GM23338 (cell line): ENCODE data around the gene GPR55. TPM values are rescaled to one million over a fixed set of nuclear protein-coding genes. Genes with fewer than 3 reads are reported as not detected.
A peak's percentile ranks its signal among the peaks of the same experiment; 100 is the strongest.

Experiments
- ATAC-seq: fragments of 200-7000 bp; cut with Tn5 transposase; 3 replicates; pipeline ENCODE4 v1.9.1; 2020
- DNase-seq: peaks from one replicate; pipeline ENCODE4 v3.0.0-alpha.2; 2015; ENCODE audit warnings: low spot score
- H2AFZ ChIP-seq: fragments of 200-600 bp; sonication (generic); 2 replicates; pipeline ENCODE4 v1.8.0; 2016; ENCODE audit warnings: antibody characterized with exemption, mild to moderate bottlenecking, moderate library complexity
- H3F3A ChIP-seq: fragments of 200-600 bp; sonication (generic); replicated peaks from 2 replicates; pipeline ENCODE4 v1.8.0; 2017; ENCODE audit warnings: antibody characterized with exemption, mixed run types, low read depth
- H3K27ac ChIP-seq: fragments of 200-600 bp; sonication (generic); 2 replicates; pipeline ENCODE4 v1.6.1; 2016; ENCODE audit warnings: low read depth
- H3K27me3 ChIP-seq: fragments of 200-600 bp; sonication (generic); 2 replicates; pipeline ENCODE4 v1.8.0; 2016; ENCODE audit warnings: mild to moderate bottlenecking, mixed run types, moderate library complexity; ENCODE audit not compliant: insufficient read depth
- H3K36me3 ChIP-seq: fragments of 200-600 bp; sonication (generic); 2 replicates; pipeline ENCODE4 v1.8.0; 2016; ENCODE audit warnings: mild to moderate bottlenecking; ENCODE audit not compliant: insufficient read depth
- H3K4me1 ChIP-seq: fragments of 200-600 bp; sonication (generic); 2 replicates; pipeline ENCODE4 v1.8.0; 2016; ENCODE audit warnings: mild to moderate bottlenecking, moderate library complexity; ENCODE audit not compliant: insufficient read depth
- H3K4me2 ChIP-seq: fragments of 200-600 bp; sonication (generic); 2 replicates; pipeline ENCODE4 v1.7.1; 2017; ENCODE audit warnings: mixed run types
- H3K4me3 ChIP-seq: fragments of 200-600 bp; sonication (generic); 2 replicates; pipeline ENCODE4 v1.6.1; 2016; ENCODE audit warnings: mixed run types
- H3K79me2 ChIP-seq: fragments of 200-600 bp; sonication (generic); replicated peaks from 2 replicates; pipeline ENCODE4 v1.8.0; 2017; ENCODE audit warnings: mild to moderate bottlenecking; ENCODE audit not compliant: insufficient read depth
- H3K9me2 ChIP-seq: fragments of 200-600 bp; sonication (generic); 2 replicates; pipeline ENCODE4 v1.8.0; 2017; ENCODE audit not compliant: insufficient read depth
- H4K20me1 ChIP-seq: fragments of 200-600 bp; sonication (generic); replicated peaks from 2 replicates; pipeline ENCODE4 v1.8.0; 2017; ENCODE audit warnings: mild to moderate bottlenecking; ENCODE audit not compliant: insufficient read depth
- H3K27ac Mint-ChIP-seq: 2 replicates; pipeline ENCODE4 v1.8.0; 2020; ENCODE audit warnings: inconsistent platforms, mild to moderate bottlenecking, moderate library complexity, mixed read lengths
- H3K27me3 Mint-ChIP-seq: 3 replicates; pipeline ENCODE4 v1.8.0; 2022; ENCODE audit warnings: low read depth, mild to moderate bottlenecking, moderate library complexity, mixed read lengths, inconsistent platforms; ENCODE audit not compliant: insufficient read depth, poor library complexity
- H3K36me3 Mint-ChIP-seq: 3 replicates; pipeline ENCODE4 v1.8.0; 2021; ENCODE audit warnings: low read depth, mild to moderate bottlenecking, inconsistent platforms, moderate library complexity, mixed read lengths
- H3K4me1 Mint-ChIP-seq: 3 replicates; pipeline ENCODE4 v1.8.0; 2020; ENCODE audit warnings: mild to moderate bottlenecking, inconsistent platforms, mixed read lengths
- H3K4me3 Mint-ChIP-seq: 3 replicates; pipeline ENCODE4 v1.8.0; 2021; ENCODE audit warnings: moderate library complexity, mild to moderate bottlenecking, inconsistent platforms, mixed read lengths
- H3K9me3 Mint-ChIP-seq: 3 replicates; pipeline ENCODE4 v1.8.0; 2020; ENCODE audit warnings: moderate library complexity, mild to moderate bottlenecking, inconsistent platforms, mixed read lengths
- EZH2 ChIP-seq: fragments of 200-600 bp; sonication (generic); IDR thresholded peaks from one replicate; pipeline ENCODE4 v1.8.0; 2017; ENCODE audit warnings: antibody characterized with exemption, mild to moderate bottlenecking, low read depth; ENCODE audit not compliant: unreplicated experiment
- JUNB ChIP-seq: IDR thresholded peaks from one replicate; pipeline ENCODE4 v1.6.1; 2016; ENCODE audit warnings: antibody characterized with exemption; ENCODE audit not compliant: unreplicated experiment
- POLR2AphosphoS5 ChIP-seq: IDR thresholded peaks from 2 replicates; pipeline ENCODE4 v1.6.1; 2016; ENCODE audit warnings: antibody characterized with exemption, low read depth
- STAT1 ChIP-seq: IDR thresholded peaks from one replicate; pipeline ENCODE4 v1.6.1; 2016; ENCODE audit warnings: antibody characterized with exemption; ENCODE audit not compliant: unreplicated experiment
- ZNF114 ChIP-seq: fragments of 250-450 bp; sonication (Bioruptor Pico); IDR thresholded peaks from 2 replicates; pipeline ENCODE4 v1.5.0; 2020; ENCODE audit warnings: mild to moderate bottlenecking, moderate library complexity
- ZNF331 ChIP-seq: fragments of 250-450 bp; sonication (Bioruptor Pico); IDR thresholded peaks from 2 replicates; pipeline ENCODE4 v1.5.0; 2020; ENCODE audit warnings: low read depth, mild to moderate bottlenecking, moderate library complexity
- polyA plus RNA-seq: library from polyadenylated mRNA; unstranded; fragments of >200 nt; fragmentation: Nextera tagmentation; extraction: Ambion mirVana; gene quantifications from 2 replicates; pipeline ENCODE4 v1.2.1, GENCODE V29; 2016
- total RNA-seq: library from RNA; depleted of rRNA; stranded (reverse); fragments of >200 nt; shearing (Covaris generic); gene quantifications from 2 replicates; pipeline ENCODE4 v1.2.3, GENCODE V29; 2014
- TF ChIP-seq, protein P1 (sequence below), 2 experiments: fragments of 200-600 bp in 1 of 2; sonication (generic) in 1 of 2; conservative IDR thresholded peaks; 2 replicates each; pipeline versions ENCODE4 v1.5.1 to v1.6.1; 2016 to 2017; ENCODE audit warnings: antibody characterized with exemption in 2 of 2, low read depth in 2 of 2, mild to moderate bottlenecking in 2 of 2, moderate library complexity in 1 of 2
- TF ChIP-seq, protein P2 (sequence below): IDR thresholded peaks from one replicate; pipeline ENCODE4 v1.6.1; 2018; ENCODE audit warnings: antibody characterized with exemption; ENCODE audit not compliant: unreplicated experiment

The GPR55 gene
- total and polyA plus RNA-seq, 2 experiments from 2014 or later = not detected

DNA sequence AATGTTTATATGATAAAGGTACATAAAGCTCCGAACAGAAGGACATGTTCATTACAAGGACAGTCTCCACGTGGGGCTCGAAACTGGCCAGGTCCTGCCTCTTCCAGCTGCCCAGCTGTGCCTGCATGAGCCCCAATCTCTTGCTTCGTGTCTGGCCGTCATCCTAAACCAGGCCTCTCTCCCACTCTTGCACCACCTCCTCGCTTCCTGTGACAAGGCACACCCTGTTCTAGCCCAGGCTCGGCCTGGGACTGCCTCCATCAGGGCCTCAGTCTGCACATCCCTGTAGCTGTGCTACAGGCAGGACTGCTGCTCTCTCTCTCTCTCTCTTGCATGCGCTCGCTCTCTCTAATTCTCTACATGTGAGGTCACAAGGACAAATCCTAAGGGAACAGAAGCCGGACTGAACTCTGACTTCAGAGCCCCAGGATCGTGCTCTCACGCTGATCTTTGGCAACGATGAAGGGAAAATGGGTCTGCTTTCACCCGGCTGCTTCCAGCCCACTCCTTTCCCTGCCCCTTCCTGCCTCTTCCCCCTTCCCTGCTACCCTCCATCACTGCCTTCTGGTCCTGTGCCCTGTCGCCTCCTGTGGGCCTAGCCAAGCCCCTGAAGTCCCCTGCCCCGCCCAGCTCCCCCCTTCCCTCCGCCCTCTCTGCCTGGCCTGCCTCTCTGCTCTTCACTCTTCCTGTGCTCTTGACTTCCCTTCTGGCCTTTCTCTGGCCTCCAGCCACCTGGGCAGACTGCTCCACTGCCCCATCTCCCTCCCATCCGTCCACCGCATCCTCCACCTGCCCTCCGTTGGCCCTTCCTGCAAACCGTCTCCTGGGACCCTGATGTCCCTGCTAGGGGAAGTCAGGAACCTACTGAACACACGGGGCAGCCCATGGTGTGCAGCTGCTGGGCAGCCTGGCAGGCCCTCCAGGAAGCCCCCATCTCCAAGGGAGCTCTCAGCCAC, 7.8 kb upstream of the GPR55 start:
- no peak overlapping the region for H3K4me3 Mint-ChIP-seq
- no peaks in the 10 kb centered on the region for H3K4me1 ChIP-seq
- no peak overlapping the region for H3K4me3 ChIP-seq
- peaks cover 5% of the 10 kb centered on the region for H3K27me3 Mint-ChIP-seq
- H3K36me3 ChIP-seq = 0 out of 2 replicates have a peak, but pooled peaks cover 3% of the 10 kb centered on the region
- peaks cover 19% of the 10 kb centered on the region for H3K4me1 Mint-ChIP-seq
- H3K4me2 ChIP-seq = no peak overlapping the region
- peaks cover 2% of the 10 kb centered on the region; the same call in 1 of the 2 replicates for H3K9me2 ChIP-seq
- ATAC-seq (peak; percentile 55), DNase-seq (no peak)
- H3K27ac Mint-ChIP-seq = no peak overlapping the region
- no peaks in the 10 kb centered on the region for H3F3A ChIP-seq
- no peaks in the 10 kb centered on the region for H4K20me1 ChIP-seq
- no peaks in the 10 kb centered on the region for H3K79me2 ChIP-seq
- TF ChIP-seq ZNF114 (CRISPR knock-in tag) = no peak
- TF ChIP-seq ZNF331 = no peak
- no peak for TF ChIP-seq POLR2AphosphoS5
- TF ChIP-seq STAT1 = no peak
- TF ChIP-seq, protein P1, sequence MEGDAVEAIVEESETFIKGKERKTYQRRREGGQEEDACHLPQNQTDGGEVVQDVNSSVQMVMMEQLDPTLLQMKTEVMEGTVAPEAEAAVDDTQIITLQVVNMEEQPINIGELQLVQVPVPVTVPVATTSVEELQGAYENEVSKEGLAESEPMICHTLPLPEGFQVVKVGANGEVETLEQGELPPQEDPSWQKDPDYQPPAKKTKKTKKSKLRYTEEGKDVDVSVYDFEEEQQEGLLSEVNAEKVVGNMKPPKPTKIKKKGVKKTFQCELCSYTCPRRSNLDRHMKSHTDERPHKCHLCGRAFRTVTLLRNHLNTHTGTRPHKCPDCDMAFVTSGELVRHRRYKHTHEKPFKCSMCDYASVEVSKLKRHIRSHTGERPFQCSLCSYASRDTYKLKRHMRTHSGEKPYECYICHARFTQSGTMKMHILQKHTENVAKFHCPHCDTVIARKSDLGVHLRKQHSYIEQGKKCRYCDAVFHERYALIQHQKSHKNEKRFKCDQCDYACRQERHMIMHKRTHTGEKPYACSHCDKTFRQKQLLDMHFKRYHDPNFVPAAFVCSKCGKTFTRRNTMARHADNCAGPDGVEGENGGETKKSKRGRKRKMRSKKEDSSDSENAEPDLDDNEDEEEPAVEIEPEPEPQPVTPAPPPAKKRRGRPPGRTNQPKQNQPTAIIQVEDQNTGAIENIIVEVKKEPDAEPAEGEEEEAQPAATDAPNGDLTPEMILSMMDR (conservative IDR thresholded peaks at IDR 0.05; ENCODE audit: low read depth in 2 of 2) = no peak
- peaks cover 24% of the 10 kb centered on the region for H3K9me3 Mint-ChIP-seq
- H3K27me3 ChIP-seq = no peaks in the 10 kb centered on the region
- H3K27ac ChIP-seq = no peak overlapping the region
- H2AFZ ChIP-seq = peak overlapping the region; percentile 81; the same call in 1 of the 2 replicates
- peaks cover 13% of the 10 kb centered on the region; the same call in 2 of the 3 replicates for H3K36me3 Mint-ChIP-seq

DNA sequence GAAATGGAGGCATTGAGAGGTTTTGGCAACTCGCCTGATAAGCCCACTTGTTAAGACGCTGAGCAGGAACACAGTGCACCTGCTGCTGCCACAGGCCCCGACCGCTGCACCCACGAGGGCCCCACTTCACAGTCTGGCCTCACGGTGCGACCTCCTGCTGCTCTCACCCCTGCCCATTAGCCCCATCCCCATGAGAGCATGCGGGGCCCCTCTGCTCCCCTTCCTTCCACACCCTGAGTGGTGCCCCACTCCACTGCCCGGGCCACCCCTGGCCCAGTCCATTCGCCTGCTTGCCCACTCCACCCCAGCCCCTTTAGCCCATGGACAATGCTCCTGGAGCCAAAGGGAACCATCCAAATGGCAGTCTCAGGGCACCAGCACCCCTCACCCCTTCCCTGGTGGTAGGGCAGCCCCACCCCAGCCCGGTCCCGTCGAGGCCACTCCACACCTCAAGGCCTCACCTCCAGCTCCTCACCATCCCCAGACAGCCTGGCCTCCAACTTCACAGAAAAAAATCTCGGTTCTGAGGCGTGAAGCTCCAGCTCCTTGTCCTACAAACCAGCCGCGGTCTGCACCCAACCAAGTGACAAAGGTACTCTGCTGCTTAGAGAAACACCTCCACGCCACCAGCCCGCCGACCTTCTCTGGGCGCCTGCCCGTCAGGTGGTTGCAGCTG, 6.7 kb upstream of the GPR55 start:
- H3K27ac Mint-ChIP-seq = no peak overlapping the region
- ATAC-seq (no peak), DNase-seq (no peak)
- no peak overlapping the region for H3K4me2 ChIP-seq
- H3K79me2 ChIP-seq = no peaks in the 10 kb centered on the region
- H3K36me3 Mint-ChIP-seq = peaks cover 3% of the 10 kb centered on the region; the same call in 2 of the 3 replicates
- H3F3A ChIP-seq = no peaks in the 10 kb centered on the region
- H3K27me3 ChIP-seq = no peaks in the 10 kb centered on the region
- TF ChIP-seq ZNF114 (CRISPR knock-in tag) = no peak
- TF ChIP-seq, protein P2, sequence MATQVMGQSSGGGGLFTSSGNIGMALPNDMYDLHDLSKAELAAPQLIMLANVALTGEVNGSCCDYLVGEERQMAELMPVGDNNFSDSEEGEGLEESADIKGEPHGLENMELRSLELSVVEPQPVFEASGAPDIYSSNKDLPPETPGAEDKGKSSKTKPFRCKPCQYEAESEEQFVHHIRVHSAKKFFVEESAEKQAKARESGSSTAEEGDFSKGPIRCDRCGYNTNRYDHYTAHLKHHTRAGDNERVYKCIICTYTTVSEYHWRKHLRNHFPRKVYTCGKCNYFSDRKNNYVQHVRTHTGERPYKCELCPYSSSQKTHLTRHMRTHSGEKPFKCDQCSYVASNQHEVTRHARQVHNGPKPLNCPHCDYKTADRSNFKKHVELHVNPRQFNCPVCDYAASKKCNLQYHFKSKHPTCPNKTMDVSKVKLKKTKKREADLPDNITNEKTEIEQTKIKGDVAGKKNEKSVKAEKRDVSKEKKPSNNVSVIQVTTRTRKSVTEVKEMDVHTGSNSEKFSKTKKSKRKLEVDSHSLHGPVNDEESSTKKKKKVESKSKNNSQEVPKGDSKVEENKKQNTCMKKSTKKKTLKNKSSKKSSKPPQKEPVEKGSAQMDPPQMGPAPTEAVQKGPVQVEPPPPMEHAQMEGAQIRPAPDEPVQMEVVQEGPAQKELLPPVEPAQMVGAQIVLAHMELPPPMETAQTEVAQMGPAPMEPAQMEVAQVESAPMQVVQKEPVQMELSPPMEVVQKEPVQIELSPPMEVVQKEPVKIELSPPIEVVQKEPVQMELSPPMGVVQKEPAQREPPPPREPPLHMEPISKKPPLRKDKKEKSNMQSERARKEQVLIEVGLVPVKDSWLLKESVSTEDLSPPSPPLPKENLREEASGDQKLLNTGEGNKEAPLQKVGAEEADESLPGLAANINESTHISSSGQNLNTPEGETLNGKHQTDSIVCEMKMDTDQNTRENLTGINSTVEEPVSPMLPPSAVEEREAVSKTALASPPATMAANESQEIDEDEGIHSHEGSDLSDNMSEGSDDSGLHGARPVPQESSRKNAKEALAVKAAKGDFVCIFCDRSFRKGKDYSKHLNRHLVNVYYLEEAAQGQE = no peak
- TF ChIP-seq POLR2AphosphoS5 = no peak
- TF ChIP-seq STAT1 = no peak
- no peak for TF ChIP-seq EZH2
- TF ChIP-seq JUNB = no peak
- TF ChIP-seq, protein P1 (conservative IDR thresholded peaks at IDR 0.05; ENCODE audit: low read depth in 2 of 2) = no peak
- H3K4me1 ChIP-seq = no peaks in the 10 kb centered on the region
- peak overlapping the region; percentile 66; the same call in 1 of the 2 replicates for H2AFZ ChIP-seq
- no peak overlapping the region for H3K27ac ChIP-seq
- H3K9me3 Mint-ChIP-seq = peaks cover 13% of the 10 kb centered on the region
- H3K4me3 Mint-ChIP-seq = no peak overlapping the region
- H4K20me1 ChIP-seq = no peaks in the 10 kb centered on the region
- H3K27me3 Mint-ChIP-seq = peaks cover 5% of the 10 kb centered on the region
- H3K4me3 ChIP-seq = no peak overlapping the region
- H3K9me2 ChIP-seq = peaks cover 2% of the 10 kb centered on the region; the same call in 1 of the 2 replicates
- no peaks in the 10 kb centered on the region for H3K36me3 ChIP-seq
- H3K4me1 Mint-ChIP-seq = peaks cover 19% of the 10 kb centered on the region
